Psoas muscle (tissue), 8 donors: ENCODE measurements around the gene HMGCR. TPM values are rescaled to one million over a fixed set of nuclear protein-coding genes. Genes with fewer than 3 reads are reported as not detected.
"Not testable (repeated sequence)": the region's sequence is repeated elsewhere in the genome, so short reads cannot be mapped to it uniquely, and the experiment has no call there.

Source experiments
- ATAC-seq, 4 donors: fragments of 200-7000 bp; cut with Tn5 transposase; one replicate each; pipeline ENCODE4 v1.9.1; 2020; ENCODE audit warnings: moderate library complexity in 3 of 4, mild to moderate bottlenecking in 2 of 4
- DNase-seq, 2 donors: peaks; one replicate each; pipeline ENCODE4 v3.0.0-alpha.2; 2020
- H3K27ac ChIP-seq: fragments of 200-600 bp; one replicate; pipeline ENCODE4 v1.8.0; 2022
- H3K27me3 ChIP-seq, 3 donors: fragments of 200-600 bp in 1 of 3; one replicate each; pipeline versions ENCODE4 v1.6.1 to v1.8.0; 2013 to 2022; ENCODE audit warnings: low read length in 2 of 3, mild to moderate bottlenecking in 2 of 3, moderate library complexity in 1 of 3; ENCODE audit not compliant: insufficient read depth in 3 of 3
- H3K36me3 ChIP-seq, 2 donors: fragments of 200-600 bp in 1 of 2; one replicate each; pipeline versions ENCODE4 v1.6.1 to v1.8.0; 2013 to 2022; ENCODE audit warnings: low read depth in 1 of 2, mild to moderate bottlenecking in 1 of 2, moderate library complexity in 1 of 2; ENCODE audit not compliant: insufficient read depth in 1 of 2
- H3K4me1 ChIP-seq: fragments of 200-600 bp; one replicate; pipeline ENCODE4 v1.8.0; 2022
- H3K4me3 ChIP-seq: fragments of 200-600 bp; one replicate; pipeline ENCODE4 v1.8.0; 2022; ENCODE audit warnings: mild to moderate bottlenecking
- H3K9me3 ChIP-seq: fragments of 200-600 bp; one replicate; pipeline ENCODE4 v1.8.0; 2022
- CTCF ChIP-seq: fragments of 200-600 bp; IDR thresholded peaks from one replicate; pipeline ENCODE4 v1.8.0; 2022; ENCODE audit warnings: antibody characterized with exemption
- WGBS, 3 donors: extraction: QIAGEN DNeasy Blood & Tissue Kit; methylation state at CpG; one replicate each; pipeline versions ENCODE4 v1.1.6 to v1.1.7; 2013; 5-methylcytosine and 5-hydroxymethylcytosine counted together
- intact Hi-C, 2 donors: fragments of 100-400 bp; cut with DNase I; formaldehyde crosslinking; loops; one replicate each; pipeline versions ENCODE4 v1.11.0 to v1.14.2; 2022
- polyA plus RNA-seq, 3 donors: library from polyadenylated mRNA; stranded (reverse); fragments of 200-250 nt; gene quantifications; one replicate each; pipeline ENCODE4 v1.2.3, GENCODE V29; 2013
- total RNA-seq, 4 donors: library from RNA; stranded (reverse); fragmentation: NEBNext Ultra II Directional in 2 of 4; extraction: Animal tissue kit (Norgen Biotek cat#: 25700) in 2 of 4; gene quantifications; one replicate each; pipeline versions ENCODE4 v1.2.1 to v1.2.4, GENCODE V29; 2021 to 2023
- donor health status: healthy with polysubstance abuse.
- donor health status: DM: no; HTN: no; CAD: no; lungs with moderate emphysema.
- donor health status: Bipolar disorder and iron deficiency.
- donor health status: healthy.
- donor health status: DM: yes; HTN: yes; CAD: no.
- donor health status: DM: no; HTN: no; CAD: no.
- donor health status: DM: no; HTN: no; CAD: no.
- donor health status: DM: yes; HTN: yes; CAD: no.

The HMGCR gene
- total and polyA plus RNA-seq, 7 donors = 2.9 to 11.7 (median 6.3) TPM

DNA sequence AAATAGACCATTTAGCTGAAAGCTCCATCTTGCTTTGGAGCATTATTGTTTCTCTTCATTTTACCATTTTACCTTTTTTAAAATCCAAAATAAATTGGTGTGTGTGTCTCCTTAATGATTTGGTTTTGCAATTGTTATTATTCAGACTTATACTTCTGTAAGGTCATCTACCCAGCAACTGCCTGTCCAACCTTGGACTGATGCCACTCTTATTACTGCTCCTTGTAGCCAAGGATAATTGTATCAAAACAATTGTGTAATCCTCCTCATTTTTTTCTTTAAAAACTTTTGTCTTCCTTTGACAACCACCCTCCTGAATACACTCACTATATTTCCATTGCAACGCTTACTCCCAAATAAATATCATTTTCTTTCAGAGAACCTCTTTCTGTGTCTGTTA, 30.3 kb upstream of the HMGCR start:
- intact Hi-C loops = no loop called here
- ATAC-seq = no peak
- 89 to 97% (median 96%) methylated on average over 1 of the region's 1 CpG for WGBS, 3 donors
- no peak overlapping the region for H3K27ac ChIP-seq
- no peak for TF ChIP-seq CTCF
- H3K27me3 ChIP-seq = no peaks in the 10 kb centered on the region
- H3K4me1 ChIP-seq = no peaks in the 10 kb centered on the region
- H3K36me3 ChIP-seq = no peaks in the 10 kb centered on the region
- H3K4me3 ChIP-seq = no peak overlapping the region
- no peaks in the 10 kb centered on the region for H3K9me3 ChIP-seq
- DNase-seq = no peak

DNA sequence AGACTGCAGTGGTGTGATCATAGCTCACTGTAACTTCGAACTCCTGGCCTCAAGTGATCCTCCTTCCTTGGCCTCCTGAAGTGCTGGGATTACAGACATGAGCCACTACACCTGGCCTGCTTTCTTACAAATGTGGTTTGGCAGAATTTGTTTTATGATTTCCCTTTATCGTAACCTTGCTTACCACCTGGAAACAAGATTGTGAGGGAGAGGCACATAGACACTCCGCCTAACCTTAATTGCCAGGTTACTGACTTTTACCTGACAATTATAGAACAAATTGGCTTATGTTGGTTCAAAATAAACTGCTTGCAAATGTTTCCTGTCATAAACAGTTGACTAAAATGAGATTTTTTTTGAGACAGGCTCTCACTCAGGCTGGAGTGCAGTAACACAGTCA, 26.8 kb upstream of the HMGCR start:
- Histone ChIP-seq H3K36me3 (no peaks in the 10 kb centered on the region), H3K9me3 (no peaks in the 10 kb centered on the region), H3K27me3 (no peaks in the 10 kb centered on the region), H3K4me3 (no peak overlapping the region), H3K27ac (no peak overlapping the region), H3K4me1 (no peaks in the 10 kb centered on the region)
- TF ChIP-seq CTCF = no peak
- WGBS, 3 donors = 92 to 97% (median 92%) methylated on average over 3 of the region's 3 CpGs
- intact Hi-C loops = no loop called here
- DNase-seq (no peak), ATAC-seq (no peak)

DNA sequence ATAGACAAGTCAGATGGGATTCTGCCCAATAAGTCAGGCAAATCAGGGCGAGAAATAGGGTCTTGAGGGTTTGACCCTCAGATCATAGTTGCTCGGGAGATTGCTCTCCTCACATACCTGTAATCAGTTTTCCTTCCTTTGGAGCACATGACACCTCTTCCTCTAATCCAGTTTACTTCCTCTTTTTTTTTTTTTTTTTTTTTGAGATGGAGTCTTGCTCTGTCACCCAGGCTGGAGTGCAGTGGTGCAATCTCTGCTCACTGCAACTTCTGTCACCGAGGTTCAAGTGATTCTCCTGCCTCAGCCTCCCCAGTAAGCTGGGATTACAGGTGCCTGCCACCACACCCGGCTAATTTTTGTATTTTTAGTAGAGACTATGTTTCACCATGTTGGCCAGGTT, 17.9 kb upstream of the HMGCR start:
- WGBS, 3 donors = 71 to 86% (median 85%) methylated on average over 4 of the region's 4 CpGs
- ATAC-seq, DNase-seq, intact Hi-C loops, H3K36me3 ChIP-seq, H3K27ac ChIP-seq, H3K9me3 ChIP-seq, H3K4me3 ChIP-seq, H3K27me3 ChIP-seq, H3K4me1 ChIP-seq: not testable (repeated sequence)

- H3K4me1 ChIP-seq = no peaks in the 10 kb centered on the region
- no peak overlapping the region for H3K27ac ChIP-seq
- no peak for TF ChIP-seq CTCF
- no peak overlapping the region for H3K4me3 ChIP-seq
- intact Hi-C loops = loop anchor here in 1 of 2 donors (10.0 kb wide), 1 partner anchor 1465 kb away; no protein-coding TSS in a partner anchor
- 64 to 71% (median 71%) methylated on average over 1 of the region's 1 CpG for WGBS, 3 donors
- ATAC-seq = no peak
- H3K9me3 ChIP-seq = no peaks in the 10 kb centered on the region
- DNase-seq = no peak
- H3K27me3 ChIP-seq = no peaks in the 10 kb centered on the region
- no peaks in the 10 kb centered on the region for H3K36me3 ChIP-seq
These were observed 17.4 kb upstream of the HMGCR start for GRCh38 chr5:75319638-75320037.

DNA sequence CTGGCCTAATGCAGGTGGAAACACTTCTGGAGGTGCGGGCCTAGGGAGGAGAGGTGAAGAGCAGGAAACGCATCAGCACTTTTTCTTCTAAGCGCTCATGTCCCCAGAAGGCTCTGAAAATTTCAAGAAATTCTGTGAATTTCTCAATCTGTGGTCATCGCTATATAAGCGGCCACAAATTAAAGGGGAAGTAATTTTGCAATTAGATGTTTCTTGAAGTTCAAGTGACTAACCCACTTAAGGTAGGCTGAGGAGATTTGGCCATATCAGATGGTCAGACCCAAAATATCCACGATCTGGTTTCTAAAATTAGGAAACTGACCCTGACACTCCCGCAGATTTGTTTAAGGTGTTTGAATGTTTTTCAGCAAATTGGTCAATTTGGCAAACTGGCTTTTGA, 16.6 kb upstream of the HMGCR start:
- Histone ChIP-seq H3K27ac (no peak overlapping the region), H3K36me3 (no peaks in the 10 kb centered on the region), H3K27me3 (no peaks in the 10 kb centered on the region), H3K4me1 (no peaks in the 10 kb centered on the region), H3K4me3 (no peak overlapping the region), H3K9me3 (no peaks in the 10 kb centered on the region)
- no peak for ATAC-seq
- WGBS, 3 donors = 85 to 88% (median 87%) methylated on average over 7 of the region's 7 CpGs
- no peak for TF ChIP-seq CTCF
- intact Hi-C loops = loop anchor here in 1 of 2 donors (10.0 kb wide), 1 partner anchor 1466 kb away; no protein-coding TSS in a partner anchor
- DNase-seq = no peak
